CMK (cell line): Measurements from ENCODE around the gene CEP68.
"Not testable (repeated sequence)": the region's sequence is repeated elsewhere in the genome, so short reads cannot be mapped to it uniquely, and the experiment has no call there.

Experiments
- DNase-seq: peaks from one replicate; pipeline ENCODE4 v3.0.0-alpha.2; 2010; ENCODE audit warnings: low read depth

The CEP68 gene

GRCh38 chr2:65129826-65130663, 73.8 kb downstream of the CEP68 start, which contains the start of gene RAB1A:
RAB1A (minus strand) TSS chr2:65130106; CDS start chr2:65129915, 191 bp downstream.
- peak; percentile 98 for DNase-seq

- no peak for DNase-seq
Measured at GRCh38 chr2:65130664-65131175, 74.5 kb downstream of the CEP68 start.

- not testable (repeated sequence) for DNase-seq
Measured at GRCh38 chr2:65132930-65133329, 76.7 kb downstream of the CEP68 start.

GRCh38 chr2:65133626-65134025, 77.4 kb downstream of the CEP68 start:
- no peak for DNase-seq

- DNase-seq, result no peak
Measured at GRCh38 chr2:65134158-65134557, 77.9 kb downstream of the CEP68 start.

- no peak for DNase-seq
Measured at GRCh38 chr2:65136253-65136652, 80.0 kb downstream of the CEP68 start.
